ACC112 (cell line): ENCODE results near the gene NSUN4.

Experiments used
- H2AFZ ChIP-seq: fragments of 200-600 bp; sonication (generic); one replicate; pipeline ENCODE4 v1.6.0; 2017; ENCODE audit warnings: antibody characterized with exemption, low read length; ENCODE audit not compliant: unreplicated experiment
- H3K27ac ChIP-seq: fragments of 200-600 bp; sonication (generic); 2 replicates; pipeline ENCODE4 v1.5.1; 2014; ENCODE audit warnings: low read depth, mild to moderate bottlenecking, antibody characterized with exemption, low read length, moderate library complexity
- H3K27me3 ChIP-seq: fragments of 200-600 bp; sonication (generic); 2 replicates; pipeline ENCODE4 v1.6.1; 2014; ENCODE audit warnings: mild to moderate bottlenecking, antibody characterized with exemption, low read length, moderate library complexity, mixed read lengths; ENCODE audit not compliant: insufficient read depth
- H3K36me3 ChIP-seq: fragments of 200-600 bp; sonication (generic); 2 replicates; pipeline ENCODE4 v1.6.1; 2016; ENCODE audit warnings: mild to moderate bottlenecking, antibody characterized with exemption, low read length, moderate library complexity, mixed read lengths; ENCODE audit not compliant: insufficient read depth
- H3K4me1 ChIP-seq: fragments of 200-600 bp; sonication (generic); one replicate; pipeline ENCODE4 v1.6.1; 2016; ENCODE audit warnings: low read length, mixed read lengths; ENCODE audit not compliant: insufficient read depth, unreplicated experiment, control insufficient read depth
- H3K4me3 ChIP-seq: fragments of 200-600 bp; sonication (generic); 2 replicates; pipeline ENCODE4 v1.5.1; 2014; ENCODE audit warnings: mild to moderate bottlenecking, low read depth, low read length
- H3K79me2 ChIP-seq: fragments of 200-600 bp; sonication (generic); one replicate; pipeline ENCODE4 v1.6.0; 2016; ENCODE audit warnings: low read length; ENCODE audit not compliant: control insufficient read depth, unreplicated experiment, insufficient read depth

The NSUN4 gene

GRCh38 chr1:46368791-46369190 is 28.2 kb downstream of the NSUN4 start:
- Histone ChIP-seq H3K27ac (no peak overlapping the region), H3K4me1 (no peaks in the 10 kb centered on the region), H3K79me2 (no peaks in the 10 kb centered on the region), H2AFZ (no peak overlapping the region), H3K27me3 (no peaks in the 10 kb centered on the region), H3K36me3 (peaks cover 10% of the 10 kb centered on the region; the same call in 1 of the 2 replicates), H3K4me3 (no peak overlapping the region)

GRCh38 chr1:46369542-46370213 is 29.1 kb downstream of the NSUN4 start:
- Histone ChIP-seq H3K27me3 (no peaks in the 10 kb centered on the region), H3K79me2 (no peaks in the 10 kb centered on the region), H3K4me1 (no peaks in the 10 kb centered on the region), H3K36me3 (peaks cover 8% of the 10 kb centered on the region; the same call in 1 of the 2 replicates), H2AFZ (no peak overlapping the region), H3K4me3 (no peak overlapping the region), H3K27ac (no peak overlapping the region)

GRCh38 chr1:46370214-46370633 is 29.6 kb downstream of the NSUN4 start:
- Histone ChIP-seq H3K79me2 (no peaks in the 10 kb centered on the region), H2AFZ (no peak overlapping the region), H3K4me1 (no peaks in the 10 kb centered on the region), H3K4me3 (no peak overlapping the region), H3K27ac (no peak overlapping the region), H3K36me3 (peaks cover 4% of the 10 kb centered on the region; the same call in 1 of the 2 replicates), H3K27me3 (no peaks in the 10 kb centered on the region)

- H3K27me3 ChIP-seq: no peaks in the 10 kb centered on the region
- no peaks in the 10 kb centered on the region for H3K4me1 ChIP-seq
- H3K79me2 ChIP-seq: no peaks in the 10 kb centered on the region
- no peak overlapping the region for H2AFZ ChIP-seq
- H3K4me3 ChIP-seq: no peak overlapping the region
- H3K36me3 ChIP-seq: no peaks in the 10 kb centered on the region
- no peak overlapping the region for H3K27ac ChIP-seq
These were observed 31.8 kb downstream of the NSUN4 start for GRCh38 chr1:46372431-46372830.

GRCh38 chr1:46379996-46380395 is 39.4 kb downstream of the NSUN4 start:
- no peak overlapping the region for H2AFZ ChIP-seq
- H3K79me2 ChIP-seq: no peaks in the 10 kb centered on the region
- H3K27ac ChIP-seq: no peak overlapping the region
- H3K27me3 ChIP-seq: no peaks in the 10 kb centered on the region
- H3K36me3 ChIP-seq: no peaks in the 10 kb centered on the region
- H3K4me3 ChIP-seq: no peak overlapping the region
- H3K4me1 ChIP-seq: no peaks in the 10 kb centered on the region

GRCh38 chr1:46380508-46380907 is 39.9 kb downstream of the NSUN4 start:
- no peaks in the 10 kb centered on the region for H3K4me1 ChIP-seq
- H3K79me2 ChIP-seq: no peaks in the 10 kb centered on the region
- H3K36me3 ChIP-seq: no peaks in the 10 kb centered on the region
- H2AFZ ChIP-seq: no peak overlapping the region
- H3K4me3 ChIP-seq: no peak overlapping the region
- no peak overlapping the region for H3K27ac ChIP-seq
- H3K27me3 ChIP-seq: no peaks in the 10 kb centered on the region

- Histone ChIP-seq H3K4me3 (no peak overlapping the region), H3K27ac (no peak overlapping the region), H3K27me3 (peaks cover 51% of the 10 kb centered on the region), H2AFZ (no peak overlapping the region), H3K79me2 (no peaks in the 10 kb centered on the region), H3K4me1 (no peaks in the 10 kb centered on the region), H3K36me3 (peaks cover 4% of the 10 kb centered on the region; the same call in 1 of the 2 replicates)
These were observed 52.9 kb downstream of the NSUN4 start for GRCh38 chr1:46393510-46393909.

GRCh38 chr1:46394108-46394871 is 53.7 kb downstream of the NSUN4 start, which contains the start of gene FAAH:
Gene FAAH, plus strand, starts transcription at chr1:46394317. Its CDS starts 32 bp downstream, at chr1:46394349.
- Histone ChIP-seq H3K79me2 (no peaks in the 10 kb centered on the region), H3K27me3 (peaks cover 58% of the 10 kb centered on the region), H3K4me1 (no peaks in the 10 kb centered on the region), H3K36me3 (peaks cover 4% of the 10 kb centered on the region; the same call in 1 of the 2 replicates), H3K4me3 (peak within 1 kb of the TSS; percentile 51; the same call in 1 of the 2 replicates), H2AFZ (peak within 1 kb of the TSS; percentile 81), H3K27ac (no peak within 1 kb of the TSS)

GRCh38 chr1:46394872-46395465 is 54.4 kb downstream of the NSUN4 start:
- H3K79me2 ChIP-seq: no peaks in the 10 kb centered on the region
- peaks cover 4% of the 10 kb centered on the region; the same call in 1 of the 2 replicates for H3K36me3 ChIP-seq
- H3K27me3 ChIP-seq: peaks cover 63% of the 10 kb centered on the region
- no peak overlapping the region for H2AFZ ChIP-seq
- H3K27ac ChIP-seq: no peak overlapping the region
- H3K4me3 ChIP-seq: no peak overlapping the region
- no peaks in the 10 kb centered on the region for H3K4me1 ChIP-seq

- no peak overlapping the region for H3K27ac ChIP-seq
- H3K4me1 ChIP-seq: peaks cover 1% of the 10 kb centered on the region
- no peak overlapping the region for H3K4me3 ChIP-seq
- no peak overlapping the region for H2AFZ ChIP-seq
- peaks cover 4% of the 10 kb centered on the region; the same call in 1 of the 2 replicates for H3K36me3 ChIP-seq
- H3K79me2 ChIP-seq: no peaks in the 10 kb centered on the region
- H3K27me3 ChIP-seq: peaks cover 67% of the 10 kb centered on the region
These were observed 56.1 kb downstream of the NSUN4 start for GRCh38 chr1:46396441-46397398.
